ENCODE data around the gene HERC2. TPM values are rescaled to one million over a fixed set of nuclear protein-coding genes. Genes with fewer than 3 reads are reported as not detected.

Gene HERC2
- total RNA-seq, 4 donors from 2014 or later: 74.1 to 106 (median 88.7) TPM

DNA sequence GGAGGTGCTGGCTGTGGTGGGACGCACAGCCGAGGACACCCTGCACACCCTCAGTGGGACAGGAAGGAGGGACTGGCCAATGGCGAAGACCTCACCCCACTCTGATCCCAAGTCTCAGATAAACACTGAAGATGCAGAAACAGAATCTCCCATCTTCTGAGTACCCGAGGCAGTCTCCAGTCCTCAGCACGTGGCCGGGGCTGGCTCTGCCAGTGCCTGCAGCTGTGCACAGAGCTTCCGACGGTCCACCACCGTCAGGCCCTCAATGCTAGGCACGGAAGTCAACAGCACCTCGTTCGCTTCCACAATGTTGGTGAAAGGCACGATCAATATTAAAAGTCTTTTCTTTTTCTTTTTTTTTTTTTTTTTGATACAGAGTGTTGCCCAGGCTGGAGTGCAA, 206.1 kb downstream of the HERC2 start:
- Histone ChIP-seq H3K27me3 (no peaks in the 10 kb centered on the region), H3K4me3 (no peak overlapping the region), H3K27ac (no peak overlapping the region), H3K9me3 (no peaks in the 10 kb centered on the region), H3K4me1 (no peaks in the 10 kb centered on the region), H3K36me3 (peaks cover 3 to 100% (median 29%) of the 10 kb centered on the region in 3 donors)
- DNase-seq (ENCODE audit: low spot score in 2 of 2): no peak
- WGBS, 2 donors: 87 to 88% methylated on average over 13 of the region's 13 CpGs
- TF ChIP-seq EP300 (IDR thresholded peaks at IDR 0.05): no peak
- no peak for TF ChIP-seq POLR2A (IDR thresholded peaks at IDR 0.05)
- TF ChIP-seq, protein P1, sequence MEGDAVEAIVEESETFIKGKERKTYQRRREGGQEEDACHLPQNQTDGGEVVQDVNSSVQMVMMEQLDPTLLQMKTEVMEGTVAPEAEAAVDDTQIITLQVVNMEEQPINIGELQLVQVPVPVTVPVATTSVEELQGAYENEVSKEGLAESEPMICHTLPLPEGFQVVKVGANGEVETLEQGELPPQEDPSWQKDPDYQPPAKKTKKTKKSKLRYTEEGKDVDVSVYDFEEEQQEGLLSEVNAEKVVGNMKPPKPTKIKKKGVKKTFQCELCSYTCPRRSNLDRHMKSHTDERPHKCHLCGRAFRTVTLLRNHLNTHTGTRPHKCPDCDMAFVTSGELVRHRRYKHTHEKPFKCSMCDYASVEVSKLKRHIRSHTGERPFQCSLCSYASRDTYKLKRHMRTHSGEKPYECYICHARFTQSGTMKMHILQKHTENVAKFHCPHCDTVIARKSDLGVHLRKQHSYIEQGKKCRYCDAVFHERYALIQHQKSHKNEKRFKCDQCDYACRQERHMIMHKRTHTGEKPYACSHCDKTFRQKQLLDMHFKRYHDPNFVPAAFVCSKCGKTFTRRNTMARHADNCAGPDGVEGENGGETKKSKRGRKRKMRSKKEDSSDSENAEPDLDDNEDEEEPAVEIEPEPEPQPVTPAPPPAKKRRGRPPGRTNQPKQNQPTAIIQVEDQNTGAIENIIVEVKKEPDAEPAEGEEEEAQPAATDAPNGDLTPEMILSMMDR (IDR thresholded peaks at IDR 0.05): no peak

DNA sequence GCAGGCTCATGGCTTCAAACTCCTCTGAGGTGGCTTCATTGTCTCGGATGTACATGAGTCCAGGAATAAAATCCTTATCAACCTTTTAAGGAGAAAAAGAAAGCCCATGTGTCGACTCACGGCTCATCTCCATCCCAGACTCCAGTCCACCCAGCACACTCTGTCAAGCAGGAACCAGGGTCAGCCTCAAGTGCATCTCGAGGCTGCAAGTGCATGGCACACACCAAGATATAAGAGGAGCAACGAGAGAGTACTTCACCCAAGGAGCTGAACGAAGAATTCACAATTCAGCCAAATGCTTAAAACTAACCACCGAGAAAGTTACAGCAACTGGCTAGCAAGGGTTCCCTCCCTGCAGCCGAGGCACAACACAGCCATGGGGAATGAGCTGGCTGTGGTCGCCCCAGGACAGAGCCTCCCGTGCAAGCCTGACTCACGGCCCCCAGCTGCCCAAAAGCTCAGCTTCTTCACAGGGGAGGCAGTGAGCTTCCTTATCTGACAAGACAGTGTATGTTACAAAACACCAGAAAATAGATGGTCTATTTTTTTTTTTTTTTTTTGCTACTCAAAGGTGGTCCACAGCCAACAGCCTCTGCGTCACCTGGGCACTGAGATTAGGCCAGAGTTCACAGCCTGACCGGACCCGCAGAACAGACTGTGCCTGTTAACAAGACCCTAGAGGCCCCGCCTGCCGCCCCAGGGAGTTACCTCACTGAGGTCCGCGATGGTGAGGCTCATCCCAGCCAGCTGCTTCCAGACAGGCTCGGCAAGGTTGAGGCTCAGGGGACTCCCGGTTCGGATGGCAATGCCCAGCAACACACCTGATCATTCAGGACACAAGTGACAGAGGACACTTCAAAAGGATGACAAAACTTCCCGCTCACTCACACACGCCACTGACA, 207.0 kb downstream of the HERC2 start:
- no peak for DNase-seq (ENCODE audit: low spot score in 2 of 2)
- H3K36me3 ChIP-seq: peaks cover 3 to 91% (median 29%) of the 10 kb centered on the region in 3 donors

DNA sequence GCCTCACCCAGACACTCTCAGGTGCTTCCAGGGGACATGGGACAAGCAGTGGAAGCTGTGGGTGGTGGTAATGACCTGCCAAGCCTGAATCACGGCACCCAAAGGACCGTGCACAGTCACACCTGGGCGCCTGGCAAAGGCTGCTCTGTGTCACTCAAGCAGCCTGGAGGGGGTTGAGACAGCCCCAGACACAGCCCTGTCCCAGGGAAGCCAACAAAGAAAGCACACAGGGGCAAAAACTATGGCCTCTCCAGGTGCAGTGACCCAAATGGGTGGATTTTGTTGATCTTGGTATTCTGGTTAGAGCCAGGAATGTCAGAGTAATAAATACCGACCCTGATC, 207.9 kb downstream of the HERC2 start:
- H3K27ac ChIP-seq: no peak overlapping the region
- no peak for DNase-seq (ENCODE audit: low spot score in 2 of 2)
- H3K4me1 ChIP-seq: no peaks in the 10 kb centered on the region
- TF ChIP-seq, protein P1 (IDR thresholded peaks at IDR 0.05): no peak
- no peaks in the 10 kb centered on the region for H3K27me3 ChIP-seq
- H3K9me3 ChIP-seq: no peaks in the 10 kb centered on the region
- H3K4me3 ChIP-seq: no peak overlapping the region
- 84 to 95% methylated on average over 3 to 4 of the region's 4 CpGs for WGBS, 2 donors
- peaks cover 3 to 83% (median 29%) of the 10 kb centered on the region in 3 donors for H3K36me3 ChIP-seq

More for the DNA sequence above, 207.0 kb downstream of the HERC2 start:
- TF ChIP-seq, protein P1 (IDR thresholded peaks at IDR 0.05): no peak
- no peak for TF ChIP-seq POLR2A (IDR thresholded peaks at IDR 0.05)
- TF ChIP-seq EP300 (IDR thresholded peaks at IDR 0.05): no peak
- WGBS, 2 donors: 90% methylated on average over 23 of the region's 23 CpGs
- no peaks in the 10 kb centered on the region for H3K4me1 ChIP-seq
- no peaks in the 10 kb centered on the region for H3K9me3 ChIP-seq
- H3K4me3 ChIP-seq: no peak overlapping the region
- no peak overlapping the region for H3K27ac ChIP-seq
- no peaks in the 10 kb centered on the region for H3K27me3 ChIP-seq

DNA sequence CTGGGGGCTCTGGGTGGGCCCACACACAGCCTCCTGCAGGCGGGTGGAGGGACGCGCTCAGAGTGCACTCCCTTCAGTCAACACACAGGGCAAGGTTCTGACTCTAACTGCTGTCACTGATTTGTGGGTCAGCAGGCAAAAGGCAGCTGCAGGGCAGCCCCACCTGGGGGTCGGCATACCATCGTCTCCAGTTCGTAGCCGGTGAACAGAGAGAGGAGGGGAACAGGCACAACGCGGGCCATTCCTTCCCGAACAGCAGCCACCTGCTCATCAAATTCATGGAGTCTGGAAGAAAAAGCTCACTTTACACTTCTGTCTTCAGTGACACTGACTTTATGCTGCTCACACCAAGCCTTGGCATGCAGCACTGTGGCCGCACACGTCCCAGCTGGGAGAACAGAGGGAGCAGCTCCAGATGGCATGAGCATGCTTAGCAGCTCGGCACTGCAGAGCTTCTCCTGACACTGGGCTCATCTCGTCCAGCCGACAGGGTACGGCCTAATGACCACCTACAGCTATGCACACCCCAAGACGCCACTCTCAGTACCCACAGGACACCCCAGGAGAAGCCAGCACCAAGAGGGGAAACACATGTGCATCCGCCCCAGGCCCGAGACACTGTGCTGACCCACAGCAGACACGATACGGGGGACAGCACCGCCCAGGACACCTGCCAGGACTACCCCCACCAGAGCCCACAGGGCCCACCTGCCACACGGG, 208.4 kb downstream of the HERC2 start:
- TF ChIP-seq, protein P1 (IDR thresholded peaks at IDR 0.05): no peak
- no peak for TF ChIP-seq POLR2A (IDR thresholded peaks at IDR 0.05)
- no peak for TF ChIP-seq EP300 (IDR thresholded peaks at IDR 0.05)
- H3K27ac ChIP-seq: no peak overlapping the region
- no peaks in the 10 kb centered on the region for H3K9me3 ChIP-seq
- no peak overlapping the region for H3K4me3 ChIP-seq
- H3K4me1 ChIP-seq: no peaks in the 10 kb centered on the region
- H3K36me3 ChIP-seq: peaks cover 3 to 77% (median 29%) of the 10 kb centered on the region in 3 donors
- no peak for DNase-seq (ENCODE audit: low spot score in 2 of 2)
- WGBS, 2 donors: 95 to 99% methylated on average over 11 to 13 of the region's 23 CpGs
- no peaks in the 10 kb centered on the region for H3K27me3 ChIP-seq

DNA sequence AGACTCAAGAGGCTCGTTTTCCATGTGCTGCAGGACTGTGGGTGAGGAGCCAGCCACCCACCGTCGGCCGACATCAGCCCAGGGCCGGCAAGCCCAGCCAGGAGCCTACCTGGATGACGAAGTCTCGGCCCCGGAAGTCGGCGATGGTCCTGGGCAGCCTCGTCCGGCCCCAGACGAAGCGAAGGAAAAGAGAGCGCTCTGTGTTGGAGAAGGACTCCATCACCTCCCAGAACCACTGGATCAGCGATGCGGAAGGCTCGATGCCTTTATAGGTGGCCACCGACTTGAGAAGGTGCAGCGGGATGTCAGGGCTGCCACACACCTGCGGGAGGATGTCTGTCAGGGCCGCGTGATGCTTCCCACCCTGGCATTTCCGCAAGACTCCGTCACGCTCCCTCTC, 209.0 kb downstream of the HERC2 start:
- WGBS, 2 donors: 96 to 98% methylated on average over 18 to 26 of the region's 26 CpGs
- DNase-seq (ENCODE audit: low spot score in 2 of 2): no peak
- H3K27ac ChIP-seq: no peak overlapping the region
- no peaks in the 10 kb centered on the region for H3K27me3 ChIP-seq
- no peak overlapping the region for H3K4me3 ChIP-seq
- TF ChIP-seq, protein P1 (IDR thresholded peaks at IDR 0.05): no peak
- TF ChIP-seq POLR2A (IDR thresholded peaks at IDR 0.05): no peak
- H3K9me3 ChIP-seq: no peaks in the 10 kb centered on the region
- H3K36me3 ChIP-seq: peaks cover 3 to 71% (median 27%) of the 10 kb centered on the region in 3 donors
- H3K4me1 ChIP-seq: no peaks in the 10 kb centered on the region

Measured in tibial nerve (tissue), 4 donors.